CD4-positive, alpha-beta memory T cell (primary cell): Measurements from ENCODE around the gene SGCG. TPM values are rescaled to one million over a fixed set of nuclear protein-coding genes. Genes with fewer than 3 reads are reported as not detected.

ENCODE experiments used
- CTCF ChIA-PET: fragments of 350-600 bp; sonication (Branson Sonifier 250); formaldehyde crosslinking; loops from one replicate; lab custom pipeline; 2021; ENCODE audit warnings: inconsistent platforms; ENCODE audit not compliant: partially characterized antibody; lab: Charles Lee
- POLR2A ChIA-PET: fragments of 350-600 bp; sonication (Branson Sonifier 250); formaldehyde crosslinking; loops from one replicate; lab custom pipeline; 2021; ENCODE audit not compliant: partially characterized antibody; lab: Charles Lee
- DNase-seq, 5 donors: peaks; one replicate each; pipeline versions ENCODE4 v3.0.0 to v3.0.0-alpha.2; 2020 to 2022; ENCODE audit warnings: mixed read lengths in 1 of 5
- H3K27ac ChIP-seq: one replicate; pipeline ENCODE4 v1.7.0; 2013; ENCODE audit warnings: low read depth, low read length
- H3K27me3 ChIP-seq: 2 replicates; pipeline ENCODE4 v1.7.0; 2013; ENCODE audit warnings: mild to moderate bottlenecking, low read length, moderate library complexity; ENCODE audit not compliant: insufficient read depth
- H3K36me3 ChIP-seq: 2 replicates; pipeline ENCODE4 v1.7.0; 2013; ENCODE audit warnings: mild to moderate bottlenecking, low read length, moderate library complexity; ENCODE audit not compliant: insufficient read depth
- H3K4me1 ChIP-seq: 2 replicates; pipeline ENCODE4 v1.7.0; 2013; ENCODE audit warnings: mild to moderate bottlenecking, low read length, moderate library complexity; ENCODE audit not compliant: insufficient read depth
- H3K4me3 ChIP-seq, 2 donors: one replicate each; pipeline ENCODE4 v1.7.0; 2013; ENCODE audit warnings: low read length in 2 of 2, mild to moderate bottlenecking in 1 of 2
- H3K9me3 ChIP-seq, 2 donors: one replicate each; pipeline ENCODE4 v1.7.0; 2013; ENCODE audit warnings: low read length in 2 of 2, control low read depth in 1 of 2; ENCODE audit not compliant: control insufficient read depth in 1 of 2
- H3K27ac Mint-ChIP-seq, 7 donors: one replicate each; pipeline ENCODE4 v1.8.0; 2020 to 2021; ENCODE audit warnings: mixed read lengths in 7 of 7, mild to moderate bottlenecking in 6 of 7, inconsistent platforms in 3 of 7, moderate library complexity in 3 of 7
- H3K27me3 Mint-ChIP-seq, 2 donors: one replicate each; pipeline ENCODE4 v1.8.0; 2020 to 2021; ENCODE audit warnings: mixed read lengths in 2 of 2
- H3K36me3 Mint-ChIP-seq, 2 donors: one replicate each; pipeline ENCODE4 v1.8.0; 2020 to 2021; ENCODE audit warnings: mixed read lengths in 2 of 2, inconsistent platforms in 1 of 2, mild to moderate bottlenecking in 1 of 2
- H3K4me1 Mint-ChIP-seq, 4 donors: one replicate each; pipeline ENCODE4 v1.8.0; 2020 to 2021; ENCODE audit warnings: mixed read lengths in 4 of 4, mild to moderate bottlenecking in 1 of 4
- H3K4me3 Mint-ChIP-seq, 8 donors: one replicate each; pipeline ENCODE4 v1.8.0; 2020 to 2021; ENCODE audit warnings: mixed read lengths in 8 of 8, mild to moderate bottlenecking in 7 of 8, moderate library complexity in 6 of 8, inconsistent platforms in 3 of 8
- H3K9me3 Mint-ChIP-seq, 8 donors: one replicate each; pipeline ENCODE4 v1.8.0; 2020 to 2021; ENCODE audit warnings: mixed read lengths in 8 of 8, mild to moderate bottlenecking in 5 of 8, inconsistent platforms in 3 of 8, moderate library complexity in 1 of 8
- intact Hi-C: fragments of 100-400 bp; cut with micrococcal nuclease; formaldehyde crosslinking; loops from one replicate; pipeline ENCODE4 v1.15.1; 2023
- polyA plus RNA-seq, 2 donors: library from polyadenylated mRNA; unstranded; fragments of 300-500 nt; fragmentation: Illumina TruSeq; gene quantifications; one replicate each; pipeline ENCODE4 v1.2.3, GENCODE V29; 2021
- total RNA-seq, 2 experiments: library from RNA; stranded (reverse); gene quantifications; one replicate each; pipeline ENCODE4 v1.2.3, GENCODE V29; 2021

SGCG gene
- total and polyA plus RNA-seq, 4 experiments from 2014 or later, result not detected

- H3K27me3 Mint-ChIP-seq, result peaks cover 2 to 5% of the 10 kb centered on the region in 2 donors
- Histone ChIP-seq H3K4me3 (no peak overlapping the region), H3K27ac (no peak overlapping the region), H3K9me3 (no peaks in the 10 kb centered on the region), H3K27me3 (no peaks in the 10 kb centered on the region), H3K4me1 (no peaks in the 10 kb centered on the region), H3K36me3 (no peaks in the 10 kb centered on the region)
- ChIA-PET POLR2A (no interaction called here), CTCF (no interaction called here)
- no peaks in the 10 kb centered on the region for H3K36me3 Mint-ChIP-seq
- no peaks in the 10 kb centered on the region for H3K4me1 Mint-ChIP-seq
- H3K9me3 Mint-ChIP-seq, result no peaks in the 10 kb centered on the region
- no peak overlapping the region for H3K27ac Mint-ChIP-seq
- no peak for DNase-seq
- intact Hi-C loops, result no loop called here
- H3K4me3 Mint-ChIP-seq, result no peak overlapping the region
Observed at GRCh38 chr13:23146811-23147625, 33.8 kb upstream of the SGCG start.

- Histone ChIP-seq H3K27ac (no peak overlapping the region), H3K4me1 (no peaks in the 10 kb centered on the region), H3K9me3 (no peaks in the 10 kb centered on the region), H3K36me3 (no peaks in the 10 kb centered on the region), H3K4me3 (no peak overlapping the region), H3K27me3 (no peaks in the 10 kb centered on the region)
- CTCF ChIA-PET, result no interaction called here
- Mint-ChIP-seq H3K4me3 (no peak overlapping the region), H3K4me1 (no peaks in the 10 kb centered on the region), H3K27ac (no peak overlapping the region), H3K9me3 (peaks cover 0 to 2% (median 0%) of the 10 kb centered on the region in 8 donors), H3K27me3 (peaks cover 2 to 5% of the 10 kb centered on the region in 2 donors), H3K36me3 (no peaks in the 10 kb centered on the region)
- DNase-seq, result no peak
- POLR2A ChIA-PET, result no interaction called here
- intact Hi-C loops, result no loop called here
Observed at GRCh38 chr13:23147827-23148226, 33.0 kb upstream of the SGCG start.

DNA sequence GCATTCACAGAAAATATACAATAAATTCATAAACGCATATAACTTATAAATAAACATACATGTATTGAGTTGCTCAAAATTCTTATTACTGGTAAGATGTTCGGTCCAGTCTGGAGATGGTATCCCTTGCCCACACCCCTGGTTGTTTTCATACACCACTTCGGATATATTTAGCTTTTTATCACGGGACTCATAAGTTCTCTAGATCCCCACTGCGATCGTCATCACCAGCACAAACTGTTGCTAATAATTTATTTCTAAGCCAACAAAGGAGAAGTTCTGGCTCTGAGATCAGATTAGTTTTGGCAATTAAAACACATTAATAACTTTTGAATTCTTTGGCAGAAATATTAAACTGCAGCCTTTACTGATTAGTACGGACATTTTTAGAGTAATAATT is 23.0 kb upstream of the SGCG start:
- H3K4me3 ChIP-seq, result no peak overlapping the region
- peaks cover 0 to 8% (median 3%) of the 10 kb centered on the region in 4 donors for H3K4me1 Mint-ChIP-seq
- DNase-seq, result no peak

DNA sequence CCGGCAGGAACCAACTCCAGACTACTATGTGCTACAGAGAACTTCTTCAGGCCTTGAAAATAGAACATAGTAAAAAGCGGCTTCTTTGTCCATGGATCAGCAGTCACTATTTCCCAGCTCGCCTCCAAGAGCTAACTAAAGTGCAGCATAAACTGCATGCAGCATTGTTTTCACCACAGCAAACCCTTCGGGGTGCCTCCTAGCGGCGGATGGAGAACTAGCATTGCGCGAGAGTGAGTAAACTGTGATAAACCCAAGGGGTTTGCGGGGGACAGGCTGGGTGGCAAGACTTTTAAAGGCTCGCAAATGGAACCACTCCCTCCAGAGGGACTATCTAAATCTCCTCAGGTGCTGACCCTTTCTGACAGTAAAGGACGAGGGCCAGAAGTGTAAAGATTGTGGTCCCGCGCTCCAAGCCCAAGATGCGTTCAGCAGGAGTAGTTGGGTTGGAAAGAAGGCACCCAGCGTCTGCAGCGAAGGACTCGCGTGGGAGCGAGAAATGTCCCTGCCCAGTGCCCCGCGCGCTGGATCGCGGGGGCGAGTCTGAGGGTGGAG is 21.5 kb upstream of the SGCG start:
- Mint-ChIP-seq H3K9me3 (peaks cover 0 to 2% (median 0%) of the 10 kb centered on the region in 8 donors), H3K36me3 (no peaks in the 10 kb centered on the region), H3K27me3 (peaks cover 11 to 21% of the 10 kb centered on the region in 2 donors), H3K4me1 (peaks cover 0 to 8% (median 3%) of the 10 kb centered on the region in 4 donors), H3K4me3 (no peak overlapping the region), H3K27ac (no peak overlapping the region)
- DNase-seq, result no peak
- no peaks in the 10 kb centered on the region for H3K4me1 ChIP-seq
- POLR2A ChIA-PET, result no interaction called here
- CTCF ChIA-PET, result no interaction called here
- H3K4me3 ChIP-seq, result no peak overlapping the region
- H3K9me3 ChIP-seq, result no peaks in the 10 kb centered on the region
- intact Hi-C loops, result no loop called here
- no peak overlapping the region for H3K27ac ChIP-seq
- no peaks in the 10 kb centered on the region for H3K36me3 ChIP-seq
- no peaks in the 10 kb centered on the region for H3K27me3 ChIP-seq

More for the DNA sequence above, 23.0 kb upstream of the SGCG start:
- no peaks in the 10 kb centered on the region for H3K9me3 ChIP-seq
- no peaks in the 10 kb centered on the region for H3K36me3 Mint-ChIP-seq
- peaks cover 0 to 10% (median 3%) of the 10 kb centered on the region in 8 donors for H3K9me3 Mint-ChIP-seq
- POLR2A ChIA-PET, result no interaction called here
- CTCF ChIA-PET, result no interaction called here
- intact Hi-C loops, result no loop called here
- no peak overlapping the region for H3K4me3 Mint-ChIP-seq
- H3K27me3 ChIP-seq, result no peaks in the 10 kb centered on the region
- H3K4me1 ChIP-seq, result no peaks in the 10 kb centered on the region
- H3K27me3 Mint-ChIP-seq, result peaks cover 14 to 19% of the 10 kb centered on the region in 2 donors
- no peak overlapping the region for H3K27ac Mint-ChIP-seq
- no peak overlapping the region for H3K27ac ChIP-seq
- no peaks in the 10 kb centered on the region for H3K36me3 ChIP-seq

DNA sequence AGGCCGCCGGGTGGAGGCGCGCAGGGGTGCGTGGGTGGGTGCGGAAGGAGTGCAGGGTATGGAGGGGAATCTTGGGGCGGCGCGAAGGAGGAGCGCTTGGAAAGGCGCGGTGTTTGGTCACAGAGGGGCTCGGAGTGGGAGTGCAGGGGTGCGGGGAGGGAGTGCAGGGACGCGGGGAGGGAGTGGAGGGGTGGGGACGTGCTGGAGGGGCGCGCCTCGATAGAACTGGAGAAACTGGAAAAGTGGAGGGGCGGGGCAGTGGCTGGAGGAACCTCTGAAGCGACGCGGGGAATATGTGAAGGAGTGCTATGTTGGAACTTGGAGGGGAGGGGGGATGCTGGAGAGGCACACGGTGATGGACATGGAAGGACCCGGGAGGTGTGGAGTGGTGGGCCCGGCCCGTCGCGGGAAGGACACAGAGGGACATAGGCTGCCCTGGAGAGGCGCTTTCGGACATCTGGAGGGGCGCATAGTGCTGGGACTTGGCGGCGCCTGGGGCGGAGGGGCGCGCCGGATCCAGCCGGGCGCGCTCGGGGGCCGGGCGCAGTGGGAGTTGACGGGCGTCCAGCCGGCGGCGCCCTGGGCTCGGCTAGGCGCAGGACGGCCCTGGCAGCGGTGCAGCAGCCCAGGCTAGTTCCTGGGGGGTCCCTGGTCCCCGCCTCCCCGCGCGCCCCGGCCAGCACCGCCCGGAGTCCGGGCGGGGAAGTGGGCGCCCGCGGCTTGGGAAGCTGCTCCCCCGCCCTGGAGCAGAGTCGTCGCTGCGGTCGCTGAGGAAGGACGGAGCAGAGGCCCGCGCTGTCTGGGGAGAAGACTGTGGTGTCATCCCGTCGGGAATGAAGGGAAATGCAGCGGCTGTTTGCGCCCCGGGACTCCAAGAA is 20.8 kb upstream of the SGCG start:
- no peak overlapping the region for H3K4me3 Mint-ChIP-seq
- CTCF ChIA-PET, result no interaction called here
- Histone ChIP-seq H3K36me3 (no peaks in the 10 kb centered on the region), H3K4me1 (no peaks in the 10 kb centered on the region), H3K4me3 (no peak overlapping the region), H3K27ac (no peak overlapping the region), H3K27me3 (no peaks in the 10 kb centered on the region), H3K9me3 (no peaks in the 10 kb centered on the region)
- H3K9me3 Mint-ChIP-seq, result peaks cover 0 to 2% (median 0%) of the 10 kb centered on the region in 8 donors
- peaks cover 0 to 8% (median 3%) of the 10 kb centered on the region in 4 donors for H3K4me1 Mint-ChIP-seq
- H3K27me3 Mint-ChIP-seq, result peaks cover 9 to 21% of the 10 kb centered on the region in 2 donors
- intact Hi-C loops, result no loop called here
- no peaks in the 10 kb centered on the region for H3K36me3 Mint-ChIP-seq
- POLR2A ChIA-PET, result no interaction called here
- H3K27ac Mint-ChIP-seq, result no peak overlapping the region
- no peak for DNase-seq

DNA sequence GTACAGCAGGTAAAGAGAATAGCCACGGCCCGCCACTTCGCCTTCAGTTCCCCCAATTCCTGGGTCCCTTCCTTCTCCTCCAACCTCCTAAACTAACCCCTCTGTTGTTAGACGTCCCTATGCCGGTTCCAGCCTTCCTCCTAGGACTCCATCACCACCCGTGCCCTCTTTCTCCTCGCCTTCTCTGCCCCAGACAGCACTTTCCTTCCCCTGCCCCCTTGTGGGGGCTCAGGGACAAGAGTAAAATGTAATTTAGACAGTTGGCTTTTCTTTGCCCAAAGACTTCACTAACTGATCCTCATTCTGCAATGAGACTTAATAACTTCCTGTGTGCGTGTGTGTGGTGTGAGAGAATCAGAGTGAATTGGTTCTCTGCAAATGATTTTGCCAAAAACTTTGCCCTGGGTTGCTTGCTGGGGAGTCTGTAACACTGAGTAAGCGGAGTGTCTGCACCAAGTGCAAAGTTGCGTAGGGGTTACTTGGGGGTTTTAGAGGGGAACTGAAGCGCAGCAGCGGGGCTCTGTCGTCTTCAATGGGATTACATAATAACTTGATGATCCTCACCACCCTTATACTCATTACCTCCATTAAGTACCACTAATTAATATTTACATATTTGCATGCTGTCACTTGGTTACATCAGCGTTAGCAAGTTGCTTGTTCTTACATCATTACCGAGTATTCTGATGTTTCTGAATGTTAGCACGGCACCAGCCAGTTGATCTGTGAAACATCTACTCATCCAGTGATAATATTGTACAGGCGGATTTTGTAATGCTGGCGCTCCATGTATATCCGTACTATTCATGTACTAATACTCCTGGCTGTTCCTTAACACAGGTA is 19.9 kb upstream of the SGCG start:
- intact Hi-C loops, result no loop called here
- Mint-ChIP-seq H3K36me3 (no peaks in the 10 kb centered on the region), H3K4me3 (peak overlapping the region in 1 of 8 donors; percentile 81), H3K9me3 (peaks cover 0 to 2% (median 0%) of the 10 kb centered on the region in 8 donors), H3K27ac (no peak overlapping the region), H3K27me3 (peaks cover 9 to 19% of the 10 kb centered on the region in 2 donors), H3K4me1 (peaks cover 0 to 8% (median 3%) of the 10 kb centered on the region in 4 donors)
- Histone ChIP-seq H3K36me3 (no peaks in the 10 kb centered on the region), H3K27me3 (no peaks in the 10 kb centered on the region), H3K27ac (no peak overlapping the region), H3K4me3 (no peak overlapping the region), H3K9me3 (no peaks in the 10 kb centered on the region), H3K4me1 (no peaks in the 10 kb centered on the region)
- POLR2A ChIA-PET, result no interaction called here
- CTCF ChIA-PET, result no interaction called here
- DNase-seq, result no peak
